ENCODE data around the gene CDS1.
"Not testable (repeated sequence)": the region's sequence is repeated elsewhere in the genome, so short reads cannot be mapped to it uniquely, and the experiment has no call there.

The CDS1 gene

DNA sequence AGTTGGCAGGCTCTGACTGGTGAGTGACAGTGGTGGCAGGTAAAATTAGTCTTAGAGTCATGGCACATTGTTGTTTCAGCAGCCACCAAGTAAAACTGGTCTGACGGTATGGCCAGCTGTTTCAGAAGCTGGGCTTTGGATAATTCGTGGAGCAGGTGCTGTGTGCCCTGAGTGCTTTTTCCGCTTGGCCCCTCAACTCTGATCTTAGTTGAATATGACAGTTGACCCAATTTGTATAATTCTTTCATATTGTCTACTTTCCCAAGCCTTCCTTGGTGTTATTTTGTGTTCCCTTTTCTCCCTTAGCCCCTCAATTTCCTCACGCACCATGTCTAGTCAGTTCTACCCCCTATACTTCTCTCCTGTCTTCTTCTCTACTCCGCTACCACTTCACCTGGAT, 32.0 kb downstream of the CDS1 start:
- no peak for DNase-seq

- DNase-seq, result no peak
Measured at GRCh38 chr4:84615355-84615754, 32.4 kb downstream of the CDS1 start.

DNA sequence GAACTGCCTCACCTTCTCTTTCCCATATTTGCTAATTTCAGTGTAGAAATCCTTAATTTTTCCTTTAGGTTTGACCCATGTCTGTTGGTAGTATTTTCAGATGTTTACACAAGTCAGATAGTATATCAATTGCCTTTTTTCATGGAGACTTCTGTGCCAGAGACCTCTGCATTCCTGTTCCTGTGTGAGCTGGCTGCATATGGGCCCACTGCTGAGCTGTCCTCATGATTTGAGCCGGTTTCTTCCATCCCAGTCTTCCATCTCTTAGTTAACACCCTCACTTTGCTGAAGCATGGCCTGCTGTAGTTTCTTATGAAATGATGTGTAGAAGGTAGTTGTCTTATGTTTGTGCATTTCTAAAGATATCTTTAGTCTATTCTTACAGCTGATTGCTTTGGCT, 40.0 kb downstream of the CDS1 start:
- no peak for DNase-seq

GRCh38 chr4:84623661-84624060, 40.7 kb downstream of the CDS1 start:
- DNase-seq, result no peak

- DNase-seq, result no peak
Measured at GRCh38 chr4:84626673-84627072, 43.7 kb downstream of the CDS1 start.

GRCh38 chr4:84631573-84631972, 48.6 kb downstream of the CDS1 start:
- no peak for DNase-seq

DNA sequence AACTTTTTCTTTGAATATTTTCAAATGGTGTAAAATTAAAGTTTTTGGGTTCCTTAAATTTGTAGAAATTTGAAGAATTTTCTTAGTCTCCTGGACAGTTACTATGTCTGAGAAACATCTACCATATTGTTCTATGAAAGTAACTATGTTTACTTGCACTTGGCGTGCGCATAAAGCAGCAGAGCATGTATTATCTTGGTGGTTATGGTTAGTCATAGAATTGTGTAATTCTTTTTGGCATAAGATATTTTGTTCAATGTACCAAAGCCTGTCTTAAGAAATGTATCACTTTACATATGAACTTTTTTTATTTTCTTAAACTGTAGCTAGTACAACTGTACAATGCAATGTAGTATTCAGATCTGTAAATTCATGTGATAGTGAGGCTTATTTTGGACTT, 49.2 kb downstream of the CDS1 start:
- no peak for DNase-seq

- no peak for DNase-seq
Measured at GRCh38 chr4:84634961-84635360, 52.0 kb downstream of the CDS1 start.

DNA sequence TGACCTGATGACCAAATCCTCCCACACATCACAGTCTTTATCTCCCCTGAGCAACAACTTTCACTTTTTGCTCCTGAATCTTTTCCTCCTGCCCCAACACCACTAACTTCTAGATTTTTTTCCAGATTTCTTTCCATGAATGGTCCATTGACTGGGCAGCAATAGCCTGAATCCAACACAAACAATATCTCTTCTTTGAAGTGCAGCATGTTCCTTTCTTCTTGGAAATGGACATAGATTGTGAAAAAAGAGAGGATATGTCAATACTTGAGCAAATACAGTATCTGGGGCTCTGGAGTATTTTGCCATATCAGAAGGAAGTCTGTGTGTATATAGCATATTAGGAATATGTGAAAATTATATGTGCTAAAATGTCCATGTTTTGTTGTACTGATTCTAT, 55.2 kb downstream of the CDS1 start:
- DNase-seq, result no peak

DNA sequence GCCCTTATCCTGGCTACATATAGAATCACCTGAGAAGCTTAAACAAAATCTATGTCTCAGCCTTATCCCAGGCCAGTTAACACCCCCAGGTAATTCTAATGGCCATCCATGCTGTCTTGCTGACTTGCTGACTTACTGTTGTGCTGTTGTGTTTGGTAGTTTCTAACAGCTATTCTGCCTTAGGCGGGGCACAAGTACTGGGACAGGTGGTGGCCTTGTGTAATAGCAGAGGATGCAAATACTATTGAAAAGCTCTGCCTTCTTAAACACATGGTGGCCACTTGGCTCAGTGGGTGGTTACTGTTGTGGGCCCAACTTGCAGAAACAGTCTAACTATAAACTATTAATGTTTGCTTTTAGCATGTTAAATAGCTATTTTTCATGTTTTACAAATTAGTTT, 56.2 kb downstream of the CDS1 start:
- DNase-seq, result no peak

DNA sequence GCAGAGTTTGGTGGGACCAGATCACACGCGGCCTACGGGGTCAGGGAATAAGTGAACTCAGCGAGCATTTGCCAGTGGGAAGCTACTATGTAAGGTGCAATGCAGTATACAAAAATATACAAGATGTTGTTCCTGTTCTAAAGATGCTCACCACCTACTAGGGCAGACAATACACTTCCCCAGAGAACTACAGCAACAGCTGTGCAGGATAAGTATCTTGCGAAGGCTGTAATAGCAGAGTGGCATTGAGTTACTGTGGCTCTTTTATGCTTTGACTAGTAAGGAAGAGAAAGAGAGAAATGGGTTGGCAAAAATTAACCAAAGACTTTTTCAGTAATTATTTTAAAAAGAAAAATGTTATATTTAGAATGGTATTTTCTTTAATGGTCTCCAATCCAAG, 61.2 kb downstream of the CDS1 start:
- DNase-seq, result no peak

DNA sequence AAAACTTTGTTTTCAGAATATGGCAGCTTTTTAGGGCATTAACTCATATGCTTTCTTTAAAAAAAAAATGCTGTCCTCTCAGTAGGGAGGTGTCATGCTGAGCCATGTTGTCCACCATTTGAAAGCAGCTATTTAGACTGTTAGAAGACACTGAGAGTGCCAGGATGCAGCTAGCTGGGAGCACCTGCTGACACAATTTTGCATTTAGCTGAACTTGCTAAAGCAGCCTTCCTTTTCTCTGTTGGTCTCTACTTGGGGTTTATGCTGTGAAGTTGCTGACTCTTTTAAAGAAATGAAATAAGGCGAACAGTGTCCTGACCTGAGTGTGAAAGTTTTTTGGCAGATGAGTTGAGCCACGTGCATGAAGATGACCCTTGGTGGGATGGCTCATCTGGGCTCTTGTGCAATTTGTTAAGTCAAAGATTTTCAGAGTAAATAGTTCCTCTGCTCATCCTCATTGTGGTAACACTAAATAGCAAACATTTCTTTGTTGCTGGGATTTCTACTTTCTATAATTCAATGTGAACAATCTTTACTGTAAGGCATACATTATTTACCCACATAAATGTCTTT, 64.5 kb downstream of the CDS1 start:
- peak; percentile 9 for DNase-seq

DNA sequence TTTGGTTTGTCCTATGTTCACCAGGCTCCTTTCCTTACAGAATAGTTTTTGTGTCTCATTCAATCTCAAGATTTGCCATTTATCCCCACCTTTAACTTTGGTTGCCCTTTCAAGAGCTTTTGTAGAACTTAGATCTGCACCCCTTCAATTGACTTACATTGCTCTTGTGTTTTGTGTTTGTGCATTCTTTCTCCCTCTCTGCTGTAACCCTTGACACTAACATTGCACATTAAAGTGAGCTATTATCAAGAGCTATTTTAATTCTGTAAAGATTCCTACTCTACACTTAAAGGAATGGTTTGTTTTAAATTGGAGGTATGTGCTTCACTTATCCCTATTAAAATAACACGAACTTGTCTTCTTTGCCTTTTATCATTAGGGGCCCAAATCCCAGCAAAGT, 65.3 kb downstream of the CDS1 start:
- no peak for DNase-seq

GRCh38 chr4:84648863-84649647, 66.1 kb downstream of the CDS1 start:
- DNase-seq, result peak; percentile 35

DNA sequence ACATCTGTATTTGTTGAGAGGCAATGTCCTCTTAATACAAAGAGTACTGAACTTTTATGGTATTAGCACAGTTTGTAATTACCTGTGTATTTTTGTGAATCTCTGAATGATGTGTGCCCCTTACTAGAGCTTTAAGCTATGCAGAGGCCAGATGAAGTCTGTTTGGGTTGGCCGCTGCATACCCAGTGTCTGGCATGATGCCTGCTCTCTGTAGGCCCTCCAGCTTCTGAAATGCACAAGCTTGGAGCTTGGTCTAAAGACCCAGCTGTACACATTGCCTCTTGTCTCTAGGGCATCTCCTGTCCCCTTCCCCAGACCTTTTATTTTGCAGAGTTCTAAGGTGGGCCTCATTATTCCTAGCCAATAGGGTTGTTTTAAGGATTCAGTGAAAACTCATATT, 68.6 kb downstream of the CDS1 start:
- no peak for DNase-seq

- no peak for DNase-seq
Measured at GRCh38 chr4:84652478-84652877, 69.6 kb downstream of the CDS1 start.

DNA sequence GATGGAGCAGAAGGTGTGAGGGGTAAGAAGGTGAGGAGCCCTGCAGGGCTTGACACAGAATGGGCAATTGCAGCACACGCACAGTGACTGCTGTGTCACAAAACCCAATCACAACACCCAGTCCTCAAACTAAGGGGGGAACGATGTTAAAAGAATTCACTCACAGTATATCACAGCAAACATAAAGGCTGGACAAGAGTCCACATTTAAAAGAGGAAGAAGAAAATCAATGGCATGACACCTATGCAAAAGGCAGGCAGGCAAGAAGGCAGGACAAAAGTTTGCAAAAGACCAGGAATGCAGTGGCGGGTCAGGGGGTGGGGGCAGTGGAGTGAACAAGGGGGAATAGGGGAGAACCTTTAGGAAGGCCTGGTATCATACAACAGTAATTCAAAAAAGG, 77.7 kb downstream of the CDS1 start:
- DNase-seq, result no peak

GRCh38 chr4:84661191-84661939, 78.4 kb downstream of the CDS1 start:
- DNase-seq, result no peak

DNA sequence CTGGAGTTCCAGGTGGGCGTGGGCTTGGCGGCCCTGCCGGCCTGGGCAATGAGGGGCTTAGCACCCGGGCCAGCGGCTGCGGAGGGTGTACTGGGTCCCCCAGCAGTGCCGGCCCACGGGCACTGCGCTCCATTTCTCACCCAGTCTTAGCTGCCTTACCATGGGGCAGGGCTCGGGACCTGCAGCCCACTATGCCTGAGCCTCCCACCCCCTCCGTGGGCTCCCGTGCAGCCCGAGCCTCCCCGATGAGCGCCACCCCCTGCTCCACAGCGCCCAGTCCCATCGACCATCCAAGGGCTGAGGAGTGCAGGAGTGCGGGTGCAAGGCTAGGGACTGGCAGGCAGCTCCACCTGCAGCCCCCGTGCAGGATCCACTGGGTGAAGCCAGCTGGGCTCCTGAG, 81.8 kb downstream of the CDS1 start:
- DNase-seq, result not testable (repeated sequence)

DNA sequence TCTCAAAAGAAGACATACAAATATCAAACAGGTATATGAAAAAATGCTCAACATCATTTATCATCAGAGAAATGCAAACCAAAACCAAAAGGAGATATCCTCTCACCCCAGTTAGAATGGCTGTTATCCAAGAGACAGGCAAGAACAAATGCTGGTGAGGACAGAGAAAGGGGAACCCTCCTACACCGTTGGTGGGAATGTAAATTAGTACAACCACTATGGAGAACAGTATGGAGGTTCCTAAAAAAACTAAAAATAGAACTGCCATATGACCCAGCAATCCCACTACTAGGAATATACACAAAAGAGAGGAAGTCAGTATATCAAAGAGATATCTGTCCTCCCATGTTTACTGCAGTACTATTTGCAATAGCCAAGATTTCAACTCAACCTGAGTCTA, 83.5 kb downstream of the CDS1 start:
- DNase-seq, result no peak

DNA sequence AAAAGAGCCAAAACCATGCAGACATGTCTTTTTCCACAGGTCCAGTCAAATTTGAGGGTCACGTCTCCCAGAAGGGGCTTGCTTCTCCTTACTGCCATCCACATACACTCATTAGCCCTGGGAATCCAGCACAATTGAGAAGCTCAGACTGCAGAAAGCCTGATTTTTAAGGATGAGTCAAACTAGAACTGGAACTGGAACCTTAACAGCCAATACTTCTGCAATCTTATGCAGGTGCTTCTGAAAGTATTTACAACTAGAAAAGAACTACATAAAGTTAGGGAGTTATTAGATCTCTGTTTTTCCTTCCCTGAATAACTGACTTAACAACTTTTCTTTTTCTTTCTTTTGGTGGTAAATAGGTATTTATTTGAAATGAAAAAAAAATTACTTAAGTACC, 86.3 kb downstream of the CDS1 start:
- DNase-seq, result no peak

GRCh38 chr4:84672177-84672576, 89.2 kb downstream of the CDS1 start:
- no peak for DNase-seq

- DNase-seq, result no peak
Measured at GRCh38 chr4:84673475-84674240, 90.7 kb downstream of the CDS1 start.

- no peak for DNase-seq
Measured at GRCh38 chr4:84677093-84677492, 94.2 kb downstream of the CDS1 start.

Measured in DMS53 (cell line).